OCI-LY7 (cell line): ENCODE data around the gene SLC30A4. TPM values are rescaled to one million over a fixed set of nuclear protein-coding genes. Genes with fewer than 3 reads are reported as not detected.

Source experiments
- BruUV-seq: library from RNA; stranded (reverse); fragments of 400-500 nt; replicated peaks from 2 replicates; lab custom pipeline; 2021; lab: Mats Ljungman, UMichigan
- CTCF ChIA-PET: fragments of 300-600 bp; sonication (Branson Sonifier 250); formaldehyde crosslinking; loops from one replicate; lab custom pipeline; 2022; ENCODE audit warnings: antibody characterized with exemption; ENCODE audit not compliant: unreplicated experiment; lab: Charles Lee
- POLR2A ChIA-PET: fragments of 300-600 bp; sonication (Branson Sonifier 250); formaldehyde crosslinking; loops from one replicate; lab custom pipeline; 2022; ENCODE audit warnings: antibody characterized with exemption; lab: Charles Lee
- DNase-seq: peaks from one replicate; pipeline ENCODE4 v3.0.0-alpha.2; 2015; ENCODE audit warnings: low spot score
- H2AFZ ChIP-seq: fragments of 200-600 bp; sonication (generic), shearing (Covaris generic); 2 replicates; pipeline ENCODE4 v1.6.1; 2014; ENCODE audit warnings: mild to moderate bottlenecking, antibody characterized with exemption, low read length, moderate library complexity
- H3K27ac ChIP-seq: fragments of 200-600 bp; sonication (generic); 2 replicates; pipeline ENCODE4 v1.5.1; 2014; ENCODE audit warnings: mixed run types, low read depth, mild to moderate bottlenecking, moderate library complexity, low read length, inconsistent platforms; ENCODE audit not compliant: poor library complexity, severe bottlenecking
- H3K36me3 ChIP-seq: fragments of 200-600 bp; sonication (generic); 2 replicates; pipeline ENCODE4 v1.6.1; 2014; ENCODE audit warnings: mild to moderate bottlenecking, antibody characterized with exemption, low read length, moderate library complexity, mixed read lengths; ENCODE audit not compliant: insufficient read depth
- H3K4me1 ChIP-seq: fragments of 200-600 bp; sonication (generic); 2 replicates; pipeline ENCODE4 v1.5.1; 2014; ENCODE audit warnings: mild to moderate bottlenecking, low read length; ENCODE audit not compliant: insufficient read depth, poor library complexity, severe bottlenecking
- H3K4me2 ChIP-seq: fragments of 200-600 bp; sonication (generic); 2 replicates; pipeline ENCODE4 v1.6.1; 2014; ENCODE audit warnings: mild to moderate bottlenecking, low read length
- H3K4me3 ChIP-seq: fragments of 200-600 bp; sonication (generic); 2 replicates; pipeline ENCODE4 v1.5.1; 2014; ENCODE audit warnings: mild to moderate bottlenecking, low read depth, low read length; ENCODE audit not compliant: poor library complexity, severe bottlenecking
- H3K79me2 ChIP-seq: fragments of 200-600 bp; sonication (generic); 2 replicates; pipeline ENCODE4 v1.6.1; 2016; ENCODE audit warnings: low read depth, mild to moderate bottlenecking, low read length, moderate library complexity, mixed read lengths; ENCODE audit not compliant: insufficient read depth
- H3K9me2 ChIP-seq: fragments of 200-600 bp; sonication (generic); 2 replicates; pipeline ENCODE4 v1.6.1; 2016; ENCODE audit warnings: mild to moderate bottlenecking, low read length, mixed read lengths; ENCODE audit not compliant: insufficient read depth
- H3K9me3 ChIP-seq: fragments of 200-600 bp; sonication (generic); 2 replicates; pipeline ENCODE4 v1.6.1; 2014; ENCODE audit warnings: mild to moderate bottlenecking, mixed run types, low read length, mixed read lengths
- H4K20me1 ChIP-seq: fragments of 200-600 bp; sonication (generic); 2 replicates; pipeline ENCODE4 v1.6.1; 2014; ENCODE audit warnings: mild to moderate bottlenecking, antibody characterized with exemption, low read length, moderate library complexity, mixed read lengths; ENCODE audit not compliant: insufficient read depth
- CTCF ChIP-seq: fragments of 200-600 bp; sonication (generic); conservative IDR thresholded peaks from 2 replicates; pipeline ENCODE4 v1.5.1; 2014; ENCODE audit warnings: mild to moderate bottlenecking, antibody characterized with exemption, low read length, moderate library complexity, mixed read lengths
- EZH2phosphoT487 ChIP-seq: fragments of 200-600 bp; sonication (generic); IDR thresholded peaks from 2 replicates; pipeline ENCODE4 v1.6.1; 2018; ENCODE audit warnings: low read depth, borderline replicate concordance, mild to moderate bottlenecking, mixed run types, antibody characterized with exemption, low read length, moderate library complexity, mixed read lengths
- intact Hi-C: fragments of 100-400 bp; cut with micrococcal nuclease; formaldehyde crosslinking; loops from one replicate; pipeline ENCODE4 v1.10.0; 2022; ENCODE audit not compliant: unreplicated experiment
- total RNA-seq, 2 experiments: library from RNA; depleted of rRNA in 1 of 2; stranded (reverse); fragments of >200 nt in 1 of 2; shearing (Covaris generic) in 1 of 2; gene quantifications; 2 replicates each; pipeline ENCODE4 v1.2.3, GENCODE V29; 2014 to 2022

The SLC30A4 gene
- total RNA-seq, 2 experiments from 2014 or later: 0.13 to 3.5 TPM

GRCh38 chr15:45434078-45434567 is 88.4 kb downstream of the SLC30A4 start:
- Histone ChIP-seq H3K4me1 (no peaks in the 10 kb centered on the region), H2AFZ (no peak overlapping the region), H3K4me2 (no peak overlapping the region), H3K9me2 (no peaks in the 10 kb centered on the region), H3K27ac (no peak overlapping the region), H3K79me2 (no peaks in the 10 kb centered on the region), H3K4me3 (no peak overlapping the region), H3K9me3 (no peaks in the 10 kb centered on the region), H4K20me1 (no peaks in the 10 kb centered on the region), H3K36me3 (no peaks in the 10 kb centered on the region)
- BruUV-seq: no TSS peak
- ChIA-PET CTCF (no interaction called here), POLR2A (no interaction called here)
- no peak for DNase-seq
- no peak for TF ChIP-seq EZH2phosphoT487
- no peak for TF ChIP-seq CTCF
- intact Hi-C loops: no loop called here

GRCh38 chr15:45431511-45431910 is 91.0 kb downstream of the SLC30A4 start:
- H3K4me1 ChIP-seq: no peaks in the 10 kb centered on the region
- no peaks in the 10 kb centered on the region for H3K36me3 ChIP-seq
- intact Hi-C loops: no loop called here
- no peak overlapping the region for H3K4me2 ChIP-seq
- H3K9me3 ChIP-seq: no peaks in the 10 kb centered on the region
- H2AFZ ChIP-seq: no peak overlapping the region
- no peaks in the 10 kb centered on the region for H4K20me1 ChIP-seq
- ChIA-PET POLR2A (interaction anchor here (0.7 kb wide), 1 partner anchor 55 kb away, joined by 3 read pairs; no protein-coding TSS in a partner anchor), CTCF (no interaction called here)
- no peaks in the 10 kb centered on the region for H3K79me2 ChIP-seq
- no peak overlapping the region for H3K4me3 ChIP-seq
- no peak overlapping the region for H3K27ac ChIP-seq
- no TSS peak for BruUV-seq
- no peak for TF ChIP-seq EZH2phosphoT487
- no peak for TF ChIP-seq CTCF
- no peak for DNase-seq
- H3K9me2 ChIP-seq: no peaks in the 10 kb centered on the region

GRCh38 chr15:45429941-45430792 is 92.4 kb downstream of the SLC30A4 start:
- POLR2A ChIA-PET: interaction anchor here (0.6 to 0.7 kb wide), 3 partner anchors 13 to 62 kb away, joined by 3 read pairs; no protein-coding TSS in a partner anchor
- no peaks in the 10 kb centered on the region for H3K9me2 ChIP-seq
- TF ChIP-seq EZH2phosphoT487 (no peak), CTCF (peak; percentile 98)
- H3K4me1 ChIP-seq: no peaks in the 10 kb centered on the region
- no peaks in the 10 kb centered on the region for H3K79me2 ChIP-seq
- no peak overlapping the region for H3K27ac ChIP-seq
- H3K9me3 ChIP-seq: no peaks in the 10 kb centered on the region
- intact Hi-C loops: loop anchor here (1.0 kb wide), 1 partner anchor 27 kb away; no protein-coding TSS in a partner anchor
- no TSS peak for BruUV-seq
- H3K36me3 ChIP-seq: no peaks in the 10 kb centered on the region
- H2AFZ ChIP-seq: no peak overlapping the region
- H3K4me3 ChIP-seq: no peak overlapping the region
- no peaks in the 10 kb centered on the region for H4K20me1 ChIP-seq
- CTCF ChIA-PET: no interaction called here
- peak; percentile 53 for DNase-seq
- no peak overlapping the region for H3K4me2 ChIP-seq
